Duodenal mucosa (tissue), 2 donors: ENCODE results near the gene RGS16.
"Not testable (repeated sequence)": the region's sequence is repeated elsewhere in the genome, so short reads cannot be mapped to it uniquely, and the experiment has no call there.

Experiments used
- H3K27ac ChIP-seq: one replicate; pipeline ENCODE4 v1.7.0; 2013; ENCODE audit warnings: low read depth, low read length
- H3K27me3 ChIP-seq, 2 donors: one replicate each; pipeline ENCODE4 v1.7.0; 2013; ENCODE audit warnings: low read length in 2 of 2, control low read depth in 1 of 2; ENCODE audit not compliant: insufficient read depth in 2 of 2, control insufficient read depth in 1 of 2
- H3K36me3 ChIP-seq, 2 donors: one replicate each; pipeline ENCODE4 v1.7.0; 2013; ENCODE audit warnings: low read length in 2 of 2, control low read depth in 1 of 2; ENCODE audit not compliant: insufficient read depth in 2 of 2, control insufficient read depth in 1 of 2
- H3K4me1 ChIP-seq, 2 donors: one replicate each; pipeline ENCODE4 v1.7.0; 2013; ENCODE audit warnings: low read length in 2 of 2, control low read depth in 1 of 2; ENCODE audit not compliant: insufficient read depth in 2 of 2, control insufficient read depth in 1 of 2
- H3K4me3 ChIP-seq, 2 donors: one replicate each; pipeline ENCODE4 v1.7.0; 2013; ENCODE audit warnings: low read length in 2 of 2, low read depth in 1 of 2
- H3K9ac ChIP-seq, 2 donors: one replicate each; pipeline ENCODE4 v1.7.0; 2013; ENCODE audit warnings: low read length in 2 of 2, low read depth in 1 of 2
- H3K9me3 ChIP-seq, 2 donors: one replicate each; pipeline ENCODE4 v1.7.0; 2013; ENCODE audit warnings: low read length in 2 of 2, control low read depth in 1 of 2; ENCODE audit not compliant: control insufficient read depth in 1 of 2

Gene RGS16

DNA sequence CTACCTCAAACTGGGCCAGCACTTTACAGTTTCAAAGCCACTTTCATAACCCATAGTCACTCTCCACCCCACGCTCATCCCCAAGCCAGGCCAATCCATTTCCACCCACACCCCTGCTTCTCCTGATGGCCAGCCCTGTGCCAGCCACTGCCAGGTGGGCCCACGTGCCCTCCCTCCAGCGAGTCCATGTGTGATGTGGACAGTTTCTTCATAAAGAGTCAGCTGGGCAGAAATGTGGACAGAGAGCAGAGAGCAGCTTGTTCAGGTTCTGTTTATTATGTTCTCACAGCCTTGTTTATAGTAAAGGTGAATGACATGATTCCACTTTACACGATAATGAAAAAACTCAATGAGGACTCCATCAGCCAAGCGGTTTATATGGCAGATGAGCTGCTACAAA, 37.4 kb upstream of the RGS16 start:
- H3K36me3 ChIP-seq: no peaks in the 10 kb centered on the region
- H3K4me1 ChIP-seq: no peaks in the 10 kb centered on the region
- no peaks in the 10 kb centered on the region for H3K9me3 ChIP-seq
- H3K27me3 ChIP-seq: no peaks in the 10 kb centered on the region
- no peak overlapping the region for H3K4me3 ChIP-seq
- no peak overlapping the region for H3K9ac ChIP-seq
- no peak overlapping the region for H3K27ac ChIP-seq

- Histone ChIP-seq H3K9me3 (no peaks in the 10 kb centered on the region), H3K36me3 (no peaks in the 10 kb centered on the region), H3K4me1 (no peaks in the 10 kb centered on the region), H3K4me3 (no peak overlapping the region), H3K27ac (no peak overlapping the region), H3K9ac (no peak overlapping the region), H3K27me3 (no peaks in the 10 kb centered on the region)
These were observed 35.1 kb upstream of the RGS16 start for GRCh38 chr1:182639330-182639729.

GRCh38 chr1:182637769-182638168, 33.6 kb upstream of the RGS16 start:
- Histone ChIP-seq H3K27me3 (no peaks in the 10 kb centered on the region), H3K4me1 (peaks cover 0 to 5% of the 10 kb centered on the region in 2 donors), H3K36me3 (no peaks in the 10 kb centered on the region), H3K9ac (no peak overlapping the region), H3K9me3 (no peaks in the 10 kb centered on the region), H3K27ac (no peak overlapping the region), H3K4me3 (no peak overlapping the region)

- no peak overlapping the region for H3K9ac ChIP-seq
- H3K36me3 ChIP-seq: no peaks in the 10 kb centered on the region
- H3K4me3 ChIP-seq: no peak overlapping the region
- H3K4me1 ChIP-seq: peaks cover 0 to 11% of the 10 kb centered on the region in 2 donors
- no peaks in the 10 kb centered on the region for H3K9me3 ChIP-seq
- no peaks in the 10 kb centered on the region for H3K27me3 ChIP-seq
- H3K27ac ChIP-seq: no peak overlapping the region
These were observed 31.7 kb upstream of the RGS16 start for GRCh38 chr1:182635871-182636270.

- H3K27me3 ChIP-seq: no peaks in the 10 kb centered on the region
- no peak overlapping the region for H3K9ac ChIP-seq
- H3K4me1 ChIP-seq: peaks cover 0 to 13% of the 10 kb centered on the region in 2 donors
- no peak overlapping the region for H3K27ac ChIP-seq
- no peaks in the 10 kb centered on the region for H3K9me3 ChIP-seq
- no peaks in the 10 kb centered on the region for H3K36me3 ChIP-seq
- no peak overlapping the region for H3K4me3 ChIP-seq
These were observed 30.3 kb upstream of the RGS16 start for GRCh38 chr1:182634306-182635072.

DNA sequence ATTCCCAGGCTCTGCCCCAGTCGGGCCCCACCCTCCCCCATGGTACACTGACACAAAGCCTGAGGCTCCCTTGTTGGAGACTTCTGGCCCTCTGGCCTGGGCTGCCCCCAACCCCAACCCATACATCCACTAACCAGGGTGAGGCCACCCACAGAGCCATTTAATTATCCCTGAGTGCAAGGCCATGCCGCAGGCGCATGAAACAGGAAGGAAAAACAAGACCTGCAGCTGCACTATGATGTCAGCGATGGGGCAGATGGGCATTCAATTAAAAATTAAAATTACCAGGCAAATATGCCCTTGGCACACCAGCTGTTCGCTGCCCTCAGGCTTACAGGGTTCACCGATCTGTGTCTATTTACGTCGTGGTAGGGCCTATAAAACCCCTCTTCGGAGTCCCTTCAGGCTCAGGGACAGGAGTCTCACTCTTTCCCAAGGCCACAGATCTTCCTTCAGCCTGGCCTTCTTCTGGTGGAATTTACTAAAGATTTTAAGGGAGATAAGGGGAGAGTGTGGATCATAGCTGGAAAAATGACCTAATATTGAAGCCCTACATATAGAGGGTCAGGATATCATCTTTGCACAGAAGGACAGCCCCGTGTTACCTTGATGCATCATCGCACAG, 29.6 kb upstream of the RGS16 start:
- no peak overlapping the region for H3K27ac ChIP-seq
- no peaks in the 10 kb centered on the region for H3K9me3 ChIP-seq
- no peaks in the 10 kb centered on the region for H3K27me3 ChIP-seq
- no peak overlapping the region for H3K9ac ChIP-seq
- H3K36me3 ChIP-seq: no peaks in the 10 kb centered on the region
- no peak overlapping the region for H3K4me3 ChIP-seq
- peaks cover 0 to 13% of the 10 kb centered on the region in 2 donors for H3K4me1 ChIP-seq

- no peak overlapping the region for H3K27ac ChIP-seq
- H3K9me3 ChIP-seq: no peaks in the 10 kb centered on the region
- no peak overlapping the region for H3K9ac ChIP-seq
- no peaks in the 10 kb centered on the region for H3K27me3 ChIP-seq
- peaks cover 0 to 13% of the 10 kb centered on the region in 2 donors for H3K4me1 ChIP-seq
- no peak overlapping the region for H3K4me3 ChIP-seq
- H3K36me3 ChIP-seq: no peaks in the 10 kb centered on the region
These were observed 28.8 kb upstream of the RGS16 start for GRCh38 chr1:182633031-182633430.

DNA sequence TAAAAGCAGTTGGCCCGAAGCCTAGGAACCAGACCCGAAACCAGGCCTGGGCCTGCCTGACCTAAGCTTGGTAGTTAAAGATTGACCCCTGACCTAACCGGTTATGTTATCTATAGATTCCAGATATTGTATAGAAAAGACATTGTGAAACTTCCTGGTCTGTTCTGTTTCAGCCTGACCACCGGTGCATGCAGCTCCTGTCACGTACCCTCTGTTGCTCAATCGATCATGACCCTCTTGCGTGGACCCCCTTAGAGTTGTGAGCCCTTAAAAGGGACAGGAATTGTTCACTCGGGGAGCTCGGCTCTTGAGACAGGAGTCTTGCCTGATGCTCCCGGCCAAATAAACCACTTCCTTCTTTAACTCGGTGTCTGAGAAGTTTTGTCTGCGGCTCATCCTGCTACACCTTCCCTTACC, 28.3 kb upstream of the RGS16 start:
- H3K4me1 ChIP-seq: peaks cover 0 to 13% of the 10 kb centered on the region in 2 donors
- H3K9ac ChIP-seq, H3K36me3 ChIP-seq, H3K9me3 ChIP-seq, H3K27ac ChIP-seq, H3K27me3 ChIP-seq: not testable (repeated sequence)
- peak overlapping the region in 1 of 2 donors; percentile 11 for H3K4me3 ChIP-seq

- Histone ChIP-seq H3K4me3 (no peak overlapping the region), H3K9ac (no peak overlapping the region), H3K4me1 (peaks cover 0 to 13% of the 10 kb centered on the region in 2 donors), H3K9me3 (no peaks in the 10 kb centered on the region), H3K36me3 (no peaks in the 10 kb centered on the region), H3K27ac (no peak overlapping the region), H3K27me3 (no peaks in the 10 kb centered on the region)
These were observed 27.8 kb upstream of the RGS16 start for GRCh38 chr1:182631954-182632353.

GRCh38 chr1:182631053-182631677, 27.0 kb upstream of the RGS16 start:
- H3K4me1 ChIP-seq: peaks cover 0 to 13% of the 10 kb centered on the region in 2 donors
- H3K4me3 ChIP-seq: no peak overlapping the region
- H3K36me3 ChIP-seq: no peaks in the 10 kb centered on the region
- no peak overlapping the region for H3K27ac ChIP-seq
- H3K9ac ChIP-seq: no peak overlapping the region
- no peaks in the 10 kb centered on the region for H3K9me3 ChIP-seq
- H3K27me3 ChIP-seq: no peaks in the 10 kb centered on the region
